CD14-positive monocyte (primary cell): ENCODE results near the gene TMX1. TPM values are rescaled to one million over a fixed set of nuclear protein-coding genes. Genes with fewer than 3 reads are reported as not detected.
"Not testable (repeated sequence)": the region's sequence is repeated elsewhere in the genome, so short reads cannot be mapped to it uniquely, and the experiment has no call there.

Experiments
- DNase-seq, 3 donors: peaks; one replicate each; pipeline ENCODE4 v3.0.0-alpha.2; 2011 to 2022
- H2AFZ ChIP-seq: 2 replicates; pipeline ENCODE4 v1.6.0; 2012; ENCODE audit warnings: mild to moderate bottlenecking, low read depth, low read length, inconsistent platforms; ENCODE audit not compliant: insufficient read depth, poor library complexity, severe bottlenecking
- H3K27ac ChIP-seq, 2 donors: 1 replicate in 1 of 2; 2 replicates in 1 of 2; pipeline ENCODE4 v1.5.1; 2012 to 2013; ENCODE audit warnings: low read length in 2 of 2, control low read depth in 1 of 2, inconsistent platforms in 1 of 2, low read depth in 1 of 2, mild to moderate bottlenecking in 1 of 2
- H3K27me3 ChIP-seq, 2 donors: one replicate each; pipeline versions ENCODE4 v1.6.0 to v1.6.1; 2011 to 2013; ENCODE audit warnings: low read length in 2 of 2; ENCODE audit not compliant: control insufficient read depth in 2 of 2, insufficient read depth in 2 of 2
- H3K36me3 ChIP-seq, 2 donors: replicated peaks in 1 of 2; 1 replicate in 1 of 2; 2 replicates in 1 of 2; pipeline versions ENCODE4 v1.5.1 to v1.6.1; 2012 to 2013; ENCODE audit warnings: low read length in 2 of 2, control low read depth in 1 of 2, inconsistent platforms in 1 of 2, mild to moderate bottlenecking in 1 of 2; ENCODE audit not compliant: insufficient read depth in 2 of 2, control insufficient read depth in 1 of 2
- H3K4me1 ChIP-seq, 2 donors: 1 replicate in 1 of 2; 2 replicates in 1 of 2; pipeline versions ENCODE4 v1.5.1 to v1.6.1; 2012 to 2013; ENCODE audit warnings: low read length in 2 of 2, control low read depth in 1 of 2, inconsistent platforms in 1 of 2, mild to moderate bottlenecking in 1 of 2, moderate library complexity in 1 of 2; ENCODE audit not compliant: insufficient read depth in 2 of 2, control insufficient read depth in 1 of 2
- H3K4me2 ChIP-seq: replicated peaks from 2 replicates; pipeline ENCODE3; 2012; ENCODE audit warnings: low read length, moderate library complexity, mild to moderate bottlenecking; ENCODE audit not compliant: poor library complexity, severe bottlenecking; ENCODE audit errors: extremely low read depth
- H3K4me3 ChIP-seq, 3 experiments: fragments of 200-600 bp in 1 of 3; sonication (generic) in 1 of 3; replicated peaks in 1 of 3; 1 replicate in 2 of 3; 2 replicates in 1 of 3; pipeline ENCODE4 v1.5.1; 2011 to 2013; ENCODE audit warnings: low read length in 3 of 3, mild to moderate bottlenecking in 3 of 3, control low read depth in 2 of 3, low read depth in 2 of 3, inconsistent platforms in 1 of 3, moderate library complexity in 1 of 3
- H3K79me2 ChIP-seq: 2 replicates; pipeline ENCODE4 v1.6.0; 2012; ENCODE audit warnings: mild to moderate bottlenecking, control low read depth, inconsistent platforms, low read length, moderate library complexity; ENCODE audit not compliant: insufficient read depth
- H3K9ac ChIP-seq: 2 replicates; pipeline ENCODE4 v1.6.0; 2017; ENCODE audit warnings: low read length, mild to moderate bottlenecking; ENCODE audit not compliant: insufficient read depth, poor library complexity, severe bottlenecking
- H3K9me3 ChIP-seq, 2 donors: replicated peaks in 1 of 2; 1 replicate in 1 of 2; 2 replicates in 1 of 2; pipeline versions ENCODE4 v1.5.1 to v1.6.1; 2012 to 2013; ENCODE audit warnings: low read length in 2 of 2, control low read depth in 1 of 2; ENCODE audit not compliant: control insufficient read depth in 1 of 2, insufficient read depth in 1 of 2
- H4K20me1 ChIP-seq: 2 replicates; pipeline ENCODE4 v1.6.0; 2012; ENCODE audit warnings: mild to moderate bottlenecking, low read length, control low read depth, moderate library complexity; ENCODE audit not compliant: insufficient read depth
- H3K27ac Mint-ChIP-seq, 7 donors: one replicate each; pipeline ENCODE4 v1.8.0; 2020; ENCODE audit warnings: mild to moderate bottlenecking in 7 of 7, mixed read lengths in 7 of 7, moderate library complexity in 6 of 7, inconsistent platforms in 2 of 7
- H3K27me3 Mint-ChIP-seq, 3 donors: one replicate each; pipeline ENCODE4 v1.8.0; 2021 to 2022; ENCODE audit warnings: low read depth in 3 of 3, mild to moderate bottlenecking in 3 of 3, mixed read lengths in 3 of 3, moderate library complexity in 3 of 3, inconsistent platforms in 1 of 3
- H3K36me3 Mint-ChIP-seq, 2 donors: one replicate each; pipeline ENCODE4 v1.8.0; 2020; ENCODE audit warnings: mixed read lengths in 2 of 2, inconsistent platforms in 1 of 2, mild to moderate bottlenecking in 1 of 2
- H3K4me1 Mint-ChIP-seq: one replicate; pipeline ENCODE4 v1.8.0; 2020; ENCODE audit warnings: mild to moderate bottlenecking, mixed read lengths
- H3K4me3 Mint-ChIP-seq, 2 donors: one replicate each; pipeline ENCODE4 v1.8.0; 2020; ENCODE audit warnings: mild to moderate bottlenecking in 2 of 2, mixed read lengths in 2 of 2, moderate library complexity in 1 of 2
- H3K9me3 Mint-ChIP-seq, 7 donors: one replicate each; pipeline ENCODE4 v1.8.0; 2020 to 2022; ENCODE audit warnings: mixed read lengths in 7 of 7, mild to moderate bottlenecking in 6 of 7, moderate library complexity in 6 of 7, inconsistent platforms in 2 of 7
- CTCF ChIP-seq: fragments of 200-600 bp; IDR thresholded peaks from one replicate; pipeline ENCODE4 v1.8.0; 2022; ENCODE audit warnings: antibody characterized with exemption, mild to moderate bottlenecking
- WGBS: methylation state at CpG from one replicate; pipeline ENCODE4 v1.1.5; 2013; ENCODE audit warnings: missing lambda C conversion rate; ENCODE audit not compliant: insufficient coverage; 5-methylcytosine and 5-hydroxymethylcytosine counted together
- intact Hi-C, 2 donors: fragments of 100-400 bp; cut with micrococcal nuclease; formaldehyde crosslinking; loops; one replicate each; pipeline versions ENCODE4 v1.15.0 to v1.15.1; 2023
- polyA plus RNA-seq, 3 donors: library from polyadenylated mRNA; depleted of rRNA in 1 of 3; unstranded in 2 of 3; stranded (reverse) in 1 of 3; fragments of 300-500 nt in 2 of 3; fragments of >200 nt in 1 of 3; fragmentation: Illumina TruSeq in 2 of 3; gene quantifications; 1 replicate in 2 of 3; 2 replicates in 1 of 3; pipeline ENCODE4 v1.2.3, GENCODE V29; 2012 to 2021

Gene TMX1
- polyA plus RNA-seq, 3 donors: 9.7 to 76.8 (median 62.6) TPM

- Mint-ChIP-seq H3K27ac (peak overlapping the region in 1 of 7 donors; percentile 36), H3K4me3 (no peak overlapping the region), H3K27me3 (no peaks in the 10 kb centered on the region), H3K36me3 (no peaks in the 10 kb centered on the region), H3K9me3 (peaks cover 3 to 13% (median 5%) of the 10 kb centered on the region in 7 donors), H3K4me1 (peaks cover 12% of the 10 kb centered on the region)
- Histone ChIP-seq H3K9me3 (peaks cover 0 to 8% of the 10 kb centered on the region in 2 donors), H3K27me3 (no peaks in the 10 kb centered on the region), H2AFZ (no peak overlapping the region), H3K79me2 (no peaks in the 10 kb centered on the region), H3K4me2 (no peak overlapping the region), H3K27ac (no peak overlapping the region), H3K4me3 (no peak overlapping the region), H3K4me1 (peaks cover 5 to 10% of the 10 kb centered on the region in 2 donors), H3K9ac (no peak overlapping the region), H4K20me1 (no peaks in the 10 kb centered on the region), H3K36me3 (no peaks in the 10 kb centered on the region)
- DNase-seq: no peak
- intact Hi-C loops: no loop called here
- TF ChIP-seq CTCF: peak; percentile 61
- no CpG with 5 or more reads among the region's 7 CpGs for WGBS
Observed at GRCh38 chr14:51219473-51220448, 20.3 kb upstream of the TMX1 start.

GRCh38 chr14:51223463-51223862, 16.6 kb upstream of the TMX1 start:
- no CpG with 5 or more reads among the region's 1 CpG for WGBS
- H3K9ac ChIP-seq, H2AFZ ChIP-seq, H3K27ac ChIP-seq, H3K4me1 ChIP-seq, DNase-seq, H3K36me3 ChIP-seq, H3K4me1 Mint-ChIP-seq, H3K9me3 ChIP-seq, H3K4me3 Mint-ChIP-seq, H3K4me2 ChIP-seq, H3K79me2 ChIP-seq, H3K36me3 Mint-ChIP-seq, intact Hi-C loops, H3K27me3 Mint-ChIP-seq, H3K4me3 ChIP-seq, H4K20me1 ChIP-seq, H3K27me3 ChIP-seq, H3K27ac Mint-ChIP-seq: not testable (repeated sequence)
- H3K9me3 Mint-ChIP-seq: peaks cover 3 to 13% (median 5%) of the 10 kb centered on the region in 7 donors
